Coronary artery (tissue), 2 donors: Measurements from ENCODE around the gene AKAP13.

Source experiments
- DNase-seq: peaks from one replicate; pipeline ENCODE4 v3.0.0-alpha.2; 2017; ENCODE audit warnings: low spot score
- H3K27ac ChIP-seq, 2 donors: fragments of 200-600 bp; sonication (generic); one replicate each; pipeline ENCODE4 v1.5.1; 2016 to 2019
- H3K4me3 ChIP-seq: fragments of 200-600 bp; sonication (generic); 2 replicates; pipeline ENCODE4 v1.5.1; 2016; ENCODE audit warnings: mild to moderate bottlenecking, moderate library complexity
- CTCF ChIP-seq: fragments of 200-600 bp; sonication (generic); IDR thresholded peaks from one replicate; pipeline ENCODE4 v1.5.1; 2019; ENCODE audit warnings: antibody characterized with exemption

Gene AKAP13

GRCh38 chr15:85397151-85397550 is 16.7 kb downstream of the AKAP13 start:
- H3K27ac ChIP-seq, result no peak overlapping the region
- TF ChIP-seq CTCF, result no peak
- DNase-seq, result no peak
- H3K4me3 ChIP-seq, result no peak overlapping the region

GRCh38 chr15:85397926-85398325 is 17.5 kb downstream of the AKAP13 start:
- H3K27ac ChIP-seq, result no peak overlapping the region
- no peak overlapping the region for H3K4me3 ChIP-seq
- TF ChIP-seq CTCF, result no peak
- no peak for DNase-seq

GRCh38 chr15:85398822-85399221 is 18.4 kb downstream of the AKAP13 start:
- H3K27ac ChIP-seq, result no peak overlapping the region
- no peak for TF ChIP-seq CTCF
- H3K4me3 ChIP-seq, result no peak overlapping the region
- DNase-seq, result no peak

- DNase-seq, result no peak
- no peak overlapping the region for H3K27ac ChIP-seq
- TF ChIP-seq CTCF, result no peak
- no peak overlapping the region for H3K4me3 ChIP-seq
Measured at GRCh38 chr15:85399627-85400026, 19.2 kb downstream of the AKAP13 start.

GRCh38 chr15:85400606-85401005 is 20.2 kb downstream of the AKAP13 start:
- TF ChIP-seq CTCF, result no peak
- no peak for DNase-seq
- no peak overlapping the region for H3K4me3 ChIP-seq
- no peak overlapping the region for H3K27ac ChIP-seq

GRCh38 chr15:85401108-85401774 is 20.8 kb downstream of the AKAP13 start:
- TF ChIP-seq CTCF, result no peak
- no peak for DNase-seq
- Histone ChIP-seq H3K27ac (no peak overlapping the region), H3K4me3 (no peak overlapping the region)

- DNase-seq, result no peak
- H3K27ac ChIP-seq, result peak overlapping the region in 1 of 2 donors; percentile 41
- peak overlapping the region; percentile 37 for H3K4me3 ChIP-seq
- no peak for TF ChIP-seq CTCF
Measured at GRCh38 chr15:85402195-85402881, 21.9 kb downstream of the AKAP13 start.
